Uterine smooth muscle cell (primary cell): Measurements from ENCODE around the gene G6PC2. TPM values are rescaled to one million over a fixed set of nuclear protein-coding genes. Genes with fewer than 3 reads are reported as not detected.

Experiments used
- total RNA-seq: library from RNA; depleted of rRNA; stranded (reverse); fragments of >200 nt; gene quantifications from 2 replicates; pipeline ENCODE4 v1.2.3, GENCODE V29; 2014

Gene G6PC2
- total RNA-seq, result not detected in 2 replicates

GRCh38 chr2:168901003-168901402 lies at the start of gene G6PC2:
TSS of gene G6PC2 (plus strand) at chr2:168901291. CDS start at chr2:168901332, 41 bp downstream.

GRCh38 chr2:168890006-168890782 lies 10.9 kb upstream of the G6PC2 start, which contains the start of gene SPC25:
TSS of gene SPC25 (minus strand) at chr2:168890430. CDS start at chr2:168889519, 911 bp downstream.

Other genes with a start within 250 kb of the G6PC2 start
- gene NOSTRIN, start 98.7 kb upstream of the G6PC2 start, total RNA-seq, result 0.11 and 0.12 TPM in 2 replicates
- 2.6 and 15.2 TPM in 2 replicates for gene SPC25, start 10.9 kb upstream of the G6PC2 start, total RNA-seq
- not detected in 2 replicates for gene ABCB11, start 130.0 kb downstream of the G6PC2 start, total RNA-seq
- not detected in 2 replicates for gene DHRS9, start 168.3 kb downstream of the G6PC2 start, total RNA-seq